HEK293 (cell line): ENCODE results near the gene DGCR8.

ENCODE experiments used
- CTCF ChIA-PET: fragments of 350-600 bp; formaldehyde crosslinking; extraction: SDS; loops from one replicate; lab custom pipeline; 2021; ENCODE audit warnings: antibody characterized with exemption; lab: Yijun Ruan, JAX
- POLR2A ChIA-PET: fragments of 300-600 bp; formaldehyde crosslinking; extraction: SDS; loops from one replicate; lab custom pipeline; 2020; ENCODE audit warnings: antibody characterized with exemption, inconsistent platforms; lab: Yijun Ruan, JAX
- H3K27ac ChIP-seq: fragments of 200-500 bp; sonication (Bioruptor generic); 2 replicates; pipeline ENCODE4 v1.5.1; 2014; ENCODE audit warnings: low read depth, low read length, control low read depth, inconsistent platforms; ENCODE audit errors: extremely low read depth
- H3K36me3 ChIP-seq, 2 experiments: fragments of 200-500 bp in 1 of 2; sonication (Bioruptor generic) in 1 of 2; 1 replicate in 1 of 2; 2 replicates in 1 of 2; pipeline ENCODE4 v1.5.1; 2014 to 2017; ENCODE audit warnings: inconsistent platforms in 2 of 2, low read length in 2 of 2; ENCODE audit not compliant: control insufficient read depth in 2 of 2, insufficient read depth in 1 of 2
- H3K4me1 ChIP-seq: fragments of 200-500 bp; sonication (Bioruptor generic); 2 replicates; pipeline ENCODE4 v1.5.1; 2014; ENCODE audit warnings: mild to moderate bottlenecking, low read length, inconsistent platforms; ENCODE audit not compliant: control insufficient read depth, insufficient read depth
- H3K4me3 ChIP-seq: 2 replicates; pipeline ENCODE4 v1.5.1; 2011; ENCODE audit warnings: low read depth, mild to moderate bottlenecking, control low read depth, low read length, moderate library complexity
- H3K9me3 ChIP-seq: fragments of 200-500 bp; sonication (Bioruptor generic); 2 replicates; pipeline ENCODE4 v1.5.1; 2014; ENCODE audit warnings: low read depth, low read length, inconsistent platforms; ENCODE audit not compliant: control insufficient read depth, insufficient read depth
- BCL11B ChIP-seq: fragments of 450-650 bp; formaldehyde crosslinking; IDR thresholded peaks from 2 replicates; pipeline ENCODE4 v1.5.1; 2016; ENCODE audit warnings: low read depth, missing biosample characterization, missing genetic modification characterization
- EGR2 ChIP-seq: fragments of 450-650 bp; formaldehyde crosslinking; IDR thresholded peaks from 2 replicates; pipeline ENCODE4 v1.5.1; 2016; ENCODE audit warnings: low read depth, missing biosample characterization, missing genetic modification characterization
- GLIS2 ChIP-seq: fragments of 450-650 bp; formaldehyde crosslinking; IDR thresholded peaks from 2 replicates; pipeline ENCODE4 v1.5.1; 2016; ENCODE audit warnings: missing biosample characterization, missing genetic modification characterization
- KLF1 ChIP-seq: fragments of 450-650 bp; formaldehyde crosslinking; IDR thresholded peaks from 2 replicates; pipeline ENCODE4 v1.5.1; 2016; ENCODE audit warnings: missing biosample characterization, missing genetic modification characterization
- PRDM1 ChIP-seq: fragments of 450-650 bp; formaldehyde crosslinking; IDR thresholded peaks from 2 replicates; pipeline ENCODE4; 2016; ENCODE audit warnings: missing biosample characterization, missing genetic modification characterization
- RBAK ChIP-seq: fragments of 450-650 bp; formaldehyde crosslinking; IDR thresholded peaks from 2 replicates; pipeline ENCODE4 v1.5.1; 2016; ENCODE audit warnings: missing biosample characterization, missing genetic modification characterization
- SALL2 ChIP-seq: fragments of 450-650 bp; formaldehyde crosslinking; IDR thresholded peaks from 2 replicates; pipeline ENCODE4 v1.5.0; 2017; ENCODE audit warnings: missing biosample characterization, mild to moderate bottlenecking, missing genetic modification characterization, borderline replicate concordance
- SCRT1 ChIP-seq: fragments of 450-650 bp; formaldehyde crosslinking; IDR thresholded peaks from 2 replicates; pipeline ENCODE4 v1.5.1; 2016; ENCODE audit warnings: missing biosample characterization, missing genetic modification characterization, borderline replicate concordance
- SP2 ChIP-seq: fragments of 450-650 bp; formaldehyde crosslinking; IDR thresholded peaks from 2 replicates; pipeline ENCODE4 v1.5.1; 2016; ENCODE audit warnings: missing biosample characterization, missing genetic modification characterization
- SP3 ChIP-seq: fragments of 450-650 bp; formaldehyde crosslinking; IDR thresholded peaks from 2 replicates; pipeline ENCODE4 v1.5.1; 2016; ENCODE audit warnings: missing biosample characterization, missing genetic modification characterization
- ZFHX2 ChIP-seq: fragments of 450-650 bp; formaldehyde crosslinking; conservative IDR thresholded peaks from 2 replicates; pipeline ENCODE4 v1.5.1; 2016; ENCODE audit warnings: missing biosample characterization, missing genetic modification characterization
- ZFP69B ChIP-seq: fragments of 450-650 bp; formaldehyde crosslinking; IDR thresholded peaks from 2 replicates; pipeline ENCODE4 v1.5.1; 2016; ENCODE audit warnings: missing biosample characterization, missing genetic modification characterization
- ZNF10 ChIP-seq: fragments of 450-650 bp; formaldehyde crosslinking; IDR thresholded peaks from 2 replicates; pipeline ENCODE4 v1.5.1; 2017; ENCODE audit warnings: missing biosample characterization, missing genetic modification characterization
- ZNF112 ChIP-seq: fragments of 450-650 bp; formaldehyde crosslinking; IDR thresholded peaks from 2 replicates; pipeline ENCODE4 v1.5.0; 2017; ENCODE audit warnings: missing biosample characterization, missing genetic modification characterization
- ZNF133 ChIP-seq: fragments of 450-650 bp; formaldehyde crosslinking; IDR thresholded peaks from 2 replicates; pipeline ENCODE4 v1.5.1; 2016; ENCODE audit warnings: missing biosample characterization, missing genetic modification characterization
- ZNF19 ChIP-seq: fragments of 450-650 bp; formaldehyde crosslinking; IDR thresholded peaks from 2 replicates; pipeline ENCODE4; 2016; ENCODE audit warnings: missing biosample characterization, missing genetic modification characterization, low read depth
- ZNF2 ChIP-seq: fragments of 450-650 bp; formaldehyde crosslinking; IDR thresholded peaks from 2 replicates; pipeline ENCODE4 v1.5.1; 2016; ENCODE audit warnings: missing biosample characterization, missing genetic modification characterization
- ZNF341 ChIP-seq: fragments of 450-650 bp; formaldehyde crosslinking; IDR thresholded peaks from 2 replicates; pipeline ENCODE4; 2016; ENCODE audit warnings: low read depth, missing biosample characterization, missing genetic modification characterization
- ZNF350 ChIP-seq: fragments of 450-650 bp; formaldehyde crosslinking; IDR thresholded peaks from 2 replicates; pipeline ENCODE4 v1.5.0; 2017; ENCODE audit warnings: missing biosample characterization, mild to moderate bottlenecking, missing genetic modification characterization
- ZNF366 ChIP-seq: fragments of 450-650 bp; formaldehyde crosslinking; conservative IDR thresholded peaks from 2 replicates; pipeline ENCODE4 v1.5.1; 2016; ENCODE audit warnings: missing biosample characterization, missing genetic modification characterization
- ZNF473 ChIP-seq: fragments of 450-650 bp; formaldehyde crosslinking; IDR thresholded peaks from 2 replicates; pipeline ENCODE4 v1.5.1; 2017; ENCODE audit warnings: missing biosample characterization, missing genetic modification characterization
- ZNF621 ChIP-seq: fragments of 450-650 bp; formaldehyde crosslinking; IDR thresholded peaks from 2 replicates; pipeline ENCODE4 v1.5.1; 2017; ENCODE audit warnings: missing biosample characterization, missing genetic modification characterization
- ZNF626 ChIP-seq: fragments of 450-650 bp; sonication (Bioruptor Pico); formaldehyde crosslinking; IDR thresholded peaks from 2 replicates; pipeline ENCODE4 v1.5.1; 2018; ENCODE audit warnings: missing biosample characterization, missing genetic modification characterization, inconsistent platforms
- ZSCAN30 ChIP-seq: fragments of 450-650 bp; IDR thresholded peaks from 2 replicates; pipeline ENCODE4 v1.5.1; 2018; ENCODE audit warnings: missing biosample characterization, mild to moderate bottlenecking, missing genetic modification characterization, moderate library complexity
- TF ChIP-seq, protein P1 (sequence below): fragments of 450-650 bp; formaldehyde crosslinking; IDR thresholded peaks from 2 replicates; pipeline ENCODE4 v1.5.1; 2016; ENCODE audit warnings: missing biosample characterization, missing genetic modification characterization
- TF ChIP-seq, protein P2 (sequence below): fragments of 450-650 bp; formaldehyde crosslinking; IDR thresholded peaks from 2 replicates; pipeline ENCODE4 v1.5.1; 2016; ENCODE audit warnings: missing biosample characterization, missing genetic modification characterization
- TF ChIP-seq, protein P3 (sequence below): fragments of 450-650 bp; formaldehyde crosslinking; IDR thresholded peaks from 2 replicates; pipeline ENCODE4 v1.5.1; 2016; ENCODE audit warnings: missing biosample characterization, missing genetic modification characterization
- TF ChIP-seq, protein P4 (sequence below): fragments of 450-650 bp; formaldehyde crosslinking; IDR thresholded peaks from 2 replicates; pipeline ENCODE4 v1.5.1; 2016; ENCODE audit warnings: missing biosample characterization, missing genetic modification characterization
- TF ChIP-seq, protein P5 (sequence below): fragments of 450-650 bp; formaldehyde crosslinking; IDR thresholded peaks from 2 replicates; pipeline ENCODE4 v1.5.1; 2016; ENCODE audit warnings: missing biosample characterization, missing genetic modification characterization

DGCR8 gene

DNA sequence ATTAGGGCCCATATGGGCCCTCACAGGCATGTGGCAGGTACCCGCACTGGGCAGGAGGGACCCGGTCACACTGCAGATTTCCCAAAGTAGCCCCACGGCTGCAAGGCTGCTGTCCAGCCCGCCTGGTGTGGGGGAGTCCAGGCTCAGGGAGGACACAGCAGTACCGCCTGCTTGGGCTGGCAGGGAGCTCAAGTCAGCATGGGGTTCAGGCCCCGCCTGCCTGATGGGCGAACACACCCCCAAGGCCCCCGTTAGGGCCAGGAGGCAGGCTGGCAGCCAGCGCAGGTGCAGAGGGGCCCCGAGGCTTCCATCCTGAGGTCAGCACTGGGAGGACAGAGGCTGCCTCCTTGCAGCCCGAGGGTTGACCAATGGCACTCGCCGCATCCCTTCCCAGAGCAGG lies 57.1 kb downstream of the DGCR8 start (continued):
- TF ChIP-seq, protein P1, sequence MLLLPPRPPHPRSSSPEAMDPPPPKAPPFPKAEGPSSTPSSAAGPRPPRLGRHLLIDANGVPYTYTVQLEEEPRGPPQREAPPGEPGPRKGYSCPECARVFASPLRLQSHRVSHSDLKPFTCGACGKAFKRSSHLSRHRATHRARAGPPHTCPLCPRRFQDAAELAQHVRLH (tag by site-specific recombination): no peak
- TF ChIP-seq, all 188 proteins: peak for 0

DNA sequence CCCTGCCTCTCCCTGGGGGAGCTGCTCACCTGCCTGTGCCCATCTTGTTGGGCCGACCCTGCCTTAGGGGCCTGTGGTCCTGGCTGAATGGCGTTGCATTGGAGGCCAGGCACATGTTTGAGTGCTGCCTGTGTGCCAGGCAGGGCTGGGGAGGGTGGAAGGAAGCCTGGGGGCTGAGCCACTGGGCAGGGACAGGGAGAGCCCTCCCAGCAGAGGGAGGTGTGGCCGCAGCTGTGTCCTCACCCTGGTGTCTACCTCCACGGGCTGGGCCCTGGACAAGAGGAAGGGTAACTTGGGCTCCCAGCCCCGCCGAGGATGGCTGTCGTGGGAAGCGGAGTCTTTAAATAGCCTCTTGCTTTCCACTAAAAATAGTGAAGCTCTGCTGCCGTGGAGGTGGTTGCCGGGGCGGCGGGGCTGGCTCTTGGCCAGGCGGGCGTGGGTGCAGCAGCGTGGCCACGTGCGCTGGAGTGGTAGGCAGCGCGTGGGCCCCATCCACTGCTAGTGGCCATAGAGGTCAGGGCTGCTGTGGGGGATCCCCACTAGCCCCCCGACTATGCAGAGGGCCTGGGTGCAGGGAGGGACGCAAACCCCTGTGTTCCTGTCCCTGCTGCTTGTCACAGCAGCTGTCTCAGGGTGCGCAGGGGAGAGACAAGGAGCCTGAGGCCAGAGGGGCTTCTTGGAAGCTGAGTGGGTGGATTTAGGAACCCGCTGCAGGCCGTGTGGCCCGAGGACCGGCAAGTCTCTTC lies 57.8 kb downstream of the DGCR8 start:
- H3K27ac ChIP-seq: peak overlapping the region; percentile 21
- no peak overlapping the region for H3K4me3 ChIP-seq
- no peaks in the 10 kb centered on the region for H3K9me3 ChIP-seq
- H3K36me3 ChIP-seq: peaks cover 0 to 59% of the 10 kb centered on the region in 2 experiments; a peak in 1 of 3 replicates
- POLR2A ChIA-PET: interaction anchor here (0.5 to 1.3 kb wide), 2 partner anchors 10 to 333 kb away, joined by 3 to 5 read pairs; no protein-coding TSS in a partner anchor
- H3K4me1 ChIP-seq: peaks cover 2% of the 10 kb centered on the region; the same call in 1 of the 2 replicates
- CTCF ChIA-PET: interaction anchor here (1.8 kb wide), 1 partner anchor 101 kb away, joined by 6 read pairs; no protein-coding TSS in a partner anchor
- TF ChIP-seq ZNF366 (no peak), SALL2 (no peak), ZFP69B (tag by site-specific recombination) (0 out of 2 replicates have a peak, but pooled peaks have one; percentile 32), ZNF473 (tag by site-specific recombination) (no peak), SP3 (tag by site-specific recombination) (no peak), ZNF112 (tag by site-specific recombination) (no peak), KLF1 (tag by site-specific recombination) (peak; percentile 62), SP2 (tag by site-specific recombination) (peak; percentile 53), BCL11B (tag by site-specific recombination) (no peak), ZNF10 (no peak), EGR2 (peak; percentile 86), PRDM1 (tag by site-specific recombination) (no peak), ZNF133 (tag by site-specific recombination) (no peak), ZFHX2 (tag by site-specific recombination) (peak; percentile 95), ZNF2 (tag by site-specific recombination) (no peak), SCRT1 (tag by site-specific recombination) (no peak), ZNF350 (tag by site-specific recombination) (no peak), ZNF19 (tag by site-specific recombination) (no peak), ZNF621 (tag by site-specific recombination) (no peak), ZNF341 (tag by site-specific recombination) (peak; percentile 74), ZSCAN30 (no peak), RBAK (tag by site-specific recombination) (no peak), ZNF626 (tag by site-specific recombination) (no peak), GLIS2 (tag by site-specific recombination) (peak; percentile 63)
- TF ChIP-seq, protein P2, sequence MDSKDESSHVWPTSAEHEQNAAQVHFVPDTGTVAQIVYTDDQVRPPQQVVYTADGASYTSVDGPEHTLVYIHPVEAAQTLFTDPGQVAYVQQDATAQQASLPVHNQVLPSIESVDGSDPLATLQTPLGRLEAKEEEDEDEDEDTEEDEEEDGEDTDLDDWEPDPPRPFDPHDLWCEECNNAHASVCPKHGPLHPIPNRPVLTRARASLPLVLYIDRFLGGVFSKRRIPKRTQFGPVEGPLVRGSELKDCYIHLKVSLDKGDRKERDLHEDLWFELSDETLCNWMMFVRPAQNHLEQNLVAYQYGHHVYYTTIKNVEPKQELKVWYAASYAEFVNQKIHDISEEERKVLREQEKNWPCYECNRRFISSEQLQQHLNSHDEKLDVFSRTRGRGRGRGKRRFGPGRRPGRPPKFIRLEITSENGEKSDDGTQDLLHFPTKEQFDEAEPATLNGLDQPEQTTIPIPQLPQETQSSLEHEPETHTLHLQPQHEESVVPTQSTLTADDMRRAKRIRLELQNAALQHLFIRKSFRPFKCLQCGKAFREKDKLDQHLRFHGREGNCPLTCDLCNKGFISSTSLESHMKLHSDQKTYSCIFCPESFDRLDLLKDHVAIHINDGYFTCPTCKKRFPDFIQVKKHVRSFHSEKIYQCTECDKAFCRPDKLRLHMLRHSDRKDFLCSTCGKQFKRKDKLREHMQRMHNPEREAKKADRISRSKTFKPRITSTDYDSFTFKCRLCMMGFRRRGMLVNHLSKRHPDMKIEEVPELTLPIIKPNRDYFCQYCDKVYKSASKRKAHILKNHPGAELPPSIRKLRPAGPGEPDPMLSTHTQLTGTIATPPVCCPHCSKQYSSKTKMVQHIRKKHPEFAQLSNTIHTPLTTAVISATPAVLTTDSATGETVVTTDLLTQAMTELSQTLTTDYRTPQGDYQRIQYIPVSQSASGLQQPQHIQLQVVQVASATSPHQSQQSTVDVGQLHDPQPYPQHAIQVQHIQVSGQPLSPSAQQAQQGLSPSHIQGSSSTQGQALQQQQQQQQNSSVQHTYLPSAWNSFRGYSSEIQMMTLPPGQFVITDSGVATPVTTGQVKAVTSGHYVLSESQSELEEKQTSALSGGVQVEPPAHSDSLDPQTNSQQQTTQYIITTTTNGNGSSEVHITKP: peak; percentile 10; the same call in 1 of the 2 replicates
- TF ChIP-seq, protein P3, sequence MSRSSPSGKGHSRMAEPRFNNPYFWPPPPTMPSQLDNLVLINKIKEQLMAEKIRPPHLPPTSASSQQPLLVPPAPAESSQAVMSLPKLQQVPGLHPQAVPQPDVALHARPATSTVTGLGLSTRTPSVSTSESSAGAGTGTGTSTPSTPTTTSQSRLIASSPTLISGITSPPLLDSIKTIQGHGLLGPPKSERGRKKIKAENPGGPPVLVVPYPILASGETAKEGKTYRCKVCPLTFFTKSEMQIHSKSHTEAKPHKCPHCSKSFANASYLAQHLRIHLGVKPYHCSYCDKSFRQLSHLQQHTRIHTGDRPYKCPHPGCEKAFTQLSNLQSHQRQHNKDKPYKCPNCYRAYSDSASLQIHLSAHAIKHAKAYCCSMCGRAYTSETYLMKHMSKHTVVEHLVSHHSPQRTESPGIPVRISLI: no peak
- TF ChIP-seq, protein P4, sequence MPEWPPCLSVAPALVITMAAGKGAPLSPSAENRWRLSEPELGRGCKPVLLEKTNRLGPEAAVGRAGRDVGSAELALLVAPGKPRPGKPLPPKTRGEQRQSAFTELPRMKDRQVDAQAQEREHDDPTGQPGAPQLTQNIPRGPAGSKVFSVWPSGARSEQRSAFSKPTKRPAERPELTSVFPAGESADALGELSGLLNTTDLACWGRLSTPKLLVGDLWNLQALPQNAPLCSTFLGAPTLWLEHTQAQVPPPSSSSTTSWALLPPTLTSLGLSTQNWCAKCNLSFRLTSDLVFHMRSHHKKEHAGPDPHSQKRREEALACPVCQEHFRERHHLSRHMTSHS: no peak
- TF ChIP-seq, protein P5, sequence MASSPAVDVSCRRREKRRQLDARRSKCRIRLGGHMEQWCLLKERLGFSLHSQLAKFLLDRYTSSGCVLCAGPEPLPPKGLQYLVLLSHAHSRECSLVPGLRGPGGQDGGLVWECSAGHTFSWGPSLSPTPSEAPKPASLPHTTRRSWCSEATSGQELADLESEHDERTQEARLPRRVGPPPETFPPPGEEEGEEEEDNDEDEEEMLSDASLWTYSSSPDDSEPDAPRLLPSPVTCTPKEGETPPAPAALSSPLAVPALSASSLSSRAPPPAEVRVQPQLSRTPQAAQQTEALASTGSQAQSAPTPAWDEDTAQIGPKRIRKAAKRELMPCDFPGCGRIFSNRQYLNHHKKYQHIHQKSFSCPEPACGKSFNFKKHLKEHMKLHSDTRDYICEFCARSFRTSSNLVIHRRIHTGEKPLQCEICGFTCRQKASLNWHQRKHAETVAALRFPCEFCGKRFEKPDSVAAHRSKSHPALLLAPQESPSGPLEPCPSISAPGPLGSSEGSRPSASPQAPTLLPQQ (tag by site-specific recombination): peak; percentile 20; the same call in 1 of the 2 replicates
